Mucosa of rectum (tissue), 2 donors: ENCODE data around the gene ZNF317.
"Not testable (repeated sequence)": the region's sequence is repeated elsewhere in the genome, so short reads cannot be mapped to it uniquely, and the experiment has no call there.

Experiments used
- H3K27ac ChIP-seq, 2 donors: one replicate each; pipeline ENCODE4 v1.7.0; 2013; ENCODE audit warnings: inconsistent platforms in 2 of 2, low read depth in 2 of 2, low read length in 2 of 2
- H3K27me3 ChIP-seq, 2 donors: one replicate each; pipeline ENCODE4 v1.7.0; 2013; ENCODE audit warnings: low read length in 2 of 2; ENCODE audit not compliant: control insufficient read depth in 2 of 2, insufficient read depth in 2 of 2
- H3K36me3 ChIP-seq, 2 donors: one replicate each; pipeline ENCODE4 v1.7.0; 2013; ENCODE audit warnings: low read length in 2 of 2; ENCODE audit not compliant: control insufficient read depth in 2 of 2, insufficient read depth in 2 of 2
- H3K4me1 ChIP-seq, 2 donors: one replicate each; pipeline ENCODE4 v1.7.0; 2013; ENCODE audit warnings: low read length in 2 of 2, mild to moderate bottlenecking in 1 of 2; ENCODE audit not compliant: control insufficient read depth in 2 of 2, insufficient read depth in 2 of 2
- H3K4me3 ChIP-seq, 2 donors: one replicate each; pipeline ENCODE4 v1.7.0; 2013; ENCODE audit warnings: low read length in 2 of 2
- H3K9ac ChIP-seq, 2 donors: one replicate each; pipeline ENCODE4 v1.7.0; 2013; ENCODE audit warnings: low read length in 2 of 2, low read depth in 1 of 2, mild to moderate bottlenecking in 1 of 2
- H3K9me3 ChIP-seq, 2 donors: one replicate each; pipeline ENCODE4 v1.7.0; 2013; ENCODE audit warnings: low read length in 2 of 2; ENCODE audit not compliant: control insufficient read depth in 2 of 2
- donor health status: healthy.
- donor health status: Normal muscosa, but diverticular disease.

The ZNF317 gene

DNA sequence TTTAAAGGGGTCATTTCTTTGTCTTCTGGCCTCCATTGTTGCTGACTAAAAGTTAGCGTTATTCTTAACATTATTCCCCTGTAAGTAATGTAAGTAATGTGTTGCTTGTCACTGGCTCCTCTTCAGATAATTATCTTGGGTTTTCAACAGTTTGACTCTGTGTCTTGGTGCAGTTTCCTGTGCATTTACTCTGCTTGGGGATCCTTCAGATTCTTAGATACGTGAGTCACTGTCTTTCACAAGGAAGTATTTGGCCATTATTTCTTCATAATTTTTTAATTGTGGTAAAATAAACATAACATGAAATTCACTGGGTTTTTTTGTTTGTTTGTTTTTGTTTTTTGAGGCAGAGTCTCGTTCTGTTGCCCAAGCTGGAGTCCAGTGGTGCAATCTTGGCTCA, 25.1 kb downstream of the ZNF317 start:
- Histone ChIP-seq H3K36me3 (peaks cover 28 to 38% of the 10 kb centered on the region in 2 donors), H3K27me3 (no peaks in the 10 kb centered on the region), H3K9me3 (peaks cover 13 to 14% of the 10 kb centered on the region in 2 donors), H3K4me1 (no peaks in the 10 kb centered on the region), H3K4me3 (no peak overlapping the region), H3K27ac (no peak overlapping the region), H3K9ac (no peak overlapping the region)

DNA sequence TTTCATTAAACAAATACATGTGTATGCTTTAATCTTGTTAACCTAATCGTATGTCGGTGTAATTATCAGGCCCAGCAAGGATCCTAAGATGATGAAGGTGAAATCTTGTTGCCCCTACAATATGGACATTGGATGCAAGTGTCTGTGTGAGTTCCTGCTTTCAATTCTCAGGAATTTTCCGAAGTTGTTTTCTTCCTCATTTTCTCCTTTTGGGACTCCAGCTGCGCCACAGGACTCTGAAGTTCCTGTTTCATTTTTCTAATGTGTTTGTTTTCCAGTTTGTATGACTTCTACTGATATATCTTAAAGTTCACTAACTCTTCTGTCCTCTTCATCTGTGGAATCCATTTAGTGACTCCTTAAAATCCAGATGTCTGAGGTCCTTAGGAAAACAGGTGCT, 26.6 kb downstream of the ZNF317 start:
- H3K36me3 ChIP-seq: peaks cover 13 to 22% of the 10 kb centered on the region in 2 donors
- H3K9me3 ChIP-seq: peaks cover under 1 to 3% of the 10 kb centered on the region in 2 donors
- H3K4me3 ChIP-seq: no peak overlapping the region
- no peaks in the 10 kb centered on the region for H3K4me1 ChIP-seq
- no peak overlapping the region for H3K9ac ChIP-seq
- H3K27ac ChIP-seq: no peak overlapping the region
- no peaks in the 10 kb centered on the region for H3K27me3 ChIP-seq

DNA sequence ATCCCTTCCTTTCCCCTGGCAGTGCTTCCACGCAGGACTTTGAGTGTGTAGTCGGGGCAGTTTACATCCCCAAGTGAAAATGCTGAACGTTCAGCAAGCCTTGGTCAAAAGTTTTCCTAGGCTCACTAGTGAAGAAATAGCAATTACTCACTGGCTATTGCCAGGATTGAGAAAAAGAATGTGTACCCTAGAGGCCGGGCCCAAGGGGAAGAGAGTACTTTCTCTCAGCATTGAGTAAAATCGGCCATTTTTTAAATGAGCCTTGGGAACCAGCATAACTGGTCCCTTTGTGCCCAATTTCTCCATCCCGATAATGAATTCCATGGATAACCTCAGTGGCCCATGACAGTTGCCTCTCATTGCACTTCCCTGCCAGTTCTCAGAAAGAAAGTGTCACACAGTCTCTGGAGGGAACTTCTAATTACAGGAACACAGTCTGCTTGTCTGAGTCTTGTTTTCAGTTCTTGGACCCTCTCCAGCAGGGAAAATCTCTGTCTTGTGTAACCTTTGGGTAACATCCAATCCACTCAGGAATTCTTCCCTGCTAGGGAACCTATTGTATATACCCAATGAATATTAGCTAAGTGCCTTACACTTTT, 31.3 kb downstream of the ZNF317 start:
- Histone ChIP-seq H3K4me1 (no peaks in the 10 kb centered on the region), H3K4me3 (no peak overlapping the region), H3K36me3 (no peaks in the 10 kb centered on the region), H3K9ac (no peak overlapping the region), H3K27ac (no peak overlapping the region), H3K9me3 (no peaks in the 10 kb centered on the region), H3K27me3 (no peaks in the 10 kb centered on the region)

GRCh38 chr19:9175326-9175725, 35.1 kb downstream of the ZNF317 start:
- Histone ChIP-seq H3K4me1 (no peaks in the 10 kb centered on the region), H3K4me3 (no peak overlapping the region), H3K27me3 (no peaks in the 10 kb centered on the region), H3K9ac (no peak overlapping the region), H3K36me3 (no peaks in the 10 kb centered on the region), H3K9me3 (no peaks in the 10 kb centered on the region), H3K27ac (no peak overlapping the region)

- Histone ChIP-seq H3K27ac (no peak within 1 kb of the TSS), H3K4me1 (no peaks in the 10 kb centered on the region), H3K9ac (no peak within 1 kb of the TSS), H3K4me3 (no peak within 1 kb of the TSS), H3K36me3 (no peaks in the 10 kb centered on the region), H3K27me3 (no peaks in the 10 kb centered on the region), H3K9me3 (no peaks in the 10 kb centered on the region)
These were observed 38.7 kb downstream of the ZNF317 start, which contains the start of gene OR7D2 for GRCh38 chr19:9178901-9179300. Gene OR7D2 (plus strand): TSS chr19:9178979. CDS start chr19:9185782, 6,803 bp downstream.

DNA sequence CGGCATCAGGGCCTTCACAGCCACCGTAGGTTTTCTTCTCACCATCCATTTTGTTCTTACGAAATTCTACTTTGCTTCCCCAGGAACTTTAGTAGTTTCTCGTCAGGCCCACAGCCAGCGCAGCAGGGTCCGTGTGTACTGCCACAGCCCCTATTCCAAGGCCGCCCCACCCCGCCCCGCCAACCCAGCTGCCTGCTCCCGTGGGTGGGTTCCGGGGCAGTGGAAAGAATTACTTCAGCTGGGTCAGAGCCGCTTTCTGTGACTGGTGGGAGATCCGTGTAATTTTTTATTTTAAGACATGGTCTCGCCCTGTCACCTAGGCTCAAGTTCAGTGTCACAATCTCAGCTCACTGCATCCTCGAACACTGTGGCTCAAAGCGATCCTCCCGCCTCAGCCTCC, 42.8 kb downstream of the ZNF317 start:
- Histone ChIP-seq H3K36me3 (no peaks in the 10 kb centered on the region), H3K27me3 (no peaks in the 10 kb centered on the region), H3K27ac (no peak overlapping the region), H3K9me3 (peaks cover 2% of the 10 kb centered on the region in 2 donors), H3K4me1 (no peaks in the 10 kb centered on the region), H3K4me3 (no peak overlapping the region), H3K9ac (no peak overlapping the region)

GRCh38 chr19:9187191-9187590, 47.0 kb downstream of the ZNF317 start:
- Histone ChIP-seq H3K9me3 (peaks cover 2% of the 10 kb centered on the region in 2 donors), H3K4me3 (no peak overlapping the region), H3K27ac (no peak overlapping the region), H3K27me3 (no peaks in the 10 kb centered on the region), H3K9ac (no peak overlapping the region), H3K4me1 (no peaks in the 10 kb centered on the region), H3K36me3 (no peaks in the 10 kb centered on the region)

- H3K4me3 ChIP-seq: no peak overlapping the region
- H3K27me3 ChIP-seq: no peaks in the 10 kb centered on the region
- peaks cover 2% of the 10 kb centered on the region in 2 donors for H3K9me3 ChIP-seq
- H3K4me1 ChIP-seq: no peaks in the 10 kb centered on the region
- H3K36me3 ChIP-seq: no peaks in the 10 kb centered on the region
- H3K9ac ChIP-seq: no peak overlapping the region
- no peak overlapping the region for H3K27ac ChIP-seq
These were observed 49.3 kb downstream of the ZNF317 start for GRCh38 chr19:9189535-9189934.

GRCh38 chr19:9198044-9198443, 57.8 kb downstream of the ZNF317 start:
- not testable (repeated sequence) for H3K27me3 ChIP-seq, H3K27ac ChIP-seq, H3K9ac ChIP-seq, H3K36me3 ChIP-seq, H3K9me3 ChIP-seq, H3K4me1 ChIP-seq, H3K4me3 ChIP-seq

DNA sequence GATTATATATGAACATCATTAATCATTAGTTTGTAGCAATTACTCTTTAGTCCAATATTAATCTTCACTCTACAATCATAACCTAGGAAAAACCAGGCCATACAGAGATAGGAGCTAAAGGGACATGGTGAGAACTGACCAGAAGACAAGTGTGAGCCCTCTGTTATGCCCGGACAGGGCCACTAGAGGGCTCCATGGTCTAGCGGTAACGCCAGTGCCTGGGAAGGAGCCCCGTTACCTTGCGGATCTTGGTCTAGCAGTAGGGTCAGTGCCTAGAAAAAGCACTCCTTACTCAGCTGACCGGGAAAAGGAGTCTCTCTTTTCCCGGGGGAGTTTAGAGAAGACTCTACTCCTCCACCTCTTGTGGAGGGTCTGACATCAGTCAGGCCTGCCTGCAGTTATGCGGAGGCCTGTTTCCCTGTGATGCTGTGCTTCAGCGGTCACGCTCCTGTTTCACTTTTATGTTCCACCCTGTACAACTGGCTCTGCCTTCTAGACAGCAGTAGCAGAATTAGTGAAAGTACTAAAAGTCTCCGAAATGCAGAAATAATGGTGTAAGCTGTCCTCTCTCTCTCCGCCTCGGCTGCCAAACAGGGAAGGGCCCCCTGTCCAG, 65.4 kb downstream of the ZNF317 start:
- no peak overlapping the region for H3K27ac ChIP-seq
- no peaks in the 10 kb centered on the region for H3K36me3 ChIP-seq
- H3K4me1 ChIP-seq: no peaks in the 10 kb centered on the region
- no peak overlapping the region for H3K9ac ChIP-seq
- no peaks in the 10 kb centered on the region for H3K27me3 ChIP-seq
- H3K4me3 ChIP-seq: peak overlapping the region in 1 of 2 donors; percentile 65
- no peaks in the 10 kb centered on the region for H3K9me3 ChIP-seq
